ENCODE data around the gene STMN3. TPM values are rescaled to one million over a fixed set of nuclear protein-coding genes. Genes with fewer than 3 reads are reported as not detected.

The STMN3 gene
- total and polyA plus RNA-seq, 10 of the 15 experiments (the other 5 are each of a cell fraction or from before 2014, with no cell fraction given) = 0.09 to 3.6 (median 1.4) TPM; not detected in 1

DNA sequence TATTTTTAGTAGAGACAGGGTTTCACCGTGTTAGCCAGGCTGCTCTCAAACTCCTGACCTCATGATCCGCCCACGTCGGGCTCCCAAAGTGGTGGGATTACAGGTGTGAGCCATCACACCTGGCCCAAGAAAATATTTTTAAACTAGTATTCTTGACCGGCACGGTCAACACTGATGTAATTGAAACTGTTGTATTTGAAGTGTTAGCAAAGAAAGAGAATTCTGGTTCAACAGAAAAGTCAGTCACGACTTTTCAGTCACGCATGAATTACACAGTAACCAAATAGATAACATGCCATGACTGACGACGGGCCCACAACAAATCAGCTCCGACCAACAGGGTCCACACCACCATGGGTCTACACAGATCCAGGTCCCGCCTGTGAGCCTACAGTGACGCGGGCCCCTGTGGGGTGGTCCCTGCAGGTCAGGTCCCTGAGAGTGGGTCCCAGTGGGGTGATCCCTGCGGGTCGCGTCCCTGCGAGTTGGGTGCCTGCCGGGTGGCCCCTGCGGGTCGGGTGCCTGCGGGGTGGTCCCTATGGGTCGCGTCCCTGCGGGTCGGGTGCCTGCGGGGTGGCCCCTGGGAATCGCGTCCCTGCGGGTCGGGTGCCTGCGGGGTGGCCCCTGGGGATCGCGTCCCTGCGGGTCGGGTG, 27.3 kb downstream of the STMN3 start (continued):
- TF ChIP-seq, protein P1, sequence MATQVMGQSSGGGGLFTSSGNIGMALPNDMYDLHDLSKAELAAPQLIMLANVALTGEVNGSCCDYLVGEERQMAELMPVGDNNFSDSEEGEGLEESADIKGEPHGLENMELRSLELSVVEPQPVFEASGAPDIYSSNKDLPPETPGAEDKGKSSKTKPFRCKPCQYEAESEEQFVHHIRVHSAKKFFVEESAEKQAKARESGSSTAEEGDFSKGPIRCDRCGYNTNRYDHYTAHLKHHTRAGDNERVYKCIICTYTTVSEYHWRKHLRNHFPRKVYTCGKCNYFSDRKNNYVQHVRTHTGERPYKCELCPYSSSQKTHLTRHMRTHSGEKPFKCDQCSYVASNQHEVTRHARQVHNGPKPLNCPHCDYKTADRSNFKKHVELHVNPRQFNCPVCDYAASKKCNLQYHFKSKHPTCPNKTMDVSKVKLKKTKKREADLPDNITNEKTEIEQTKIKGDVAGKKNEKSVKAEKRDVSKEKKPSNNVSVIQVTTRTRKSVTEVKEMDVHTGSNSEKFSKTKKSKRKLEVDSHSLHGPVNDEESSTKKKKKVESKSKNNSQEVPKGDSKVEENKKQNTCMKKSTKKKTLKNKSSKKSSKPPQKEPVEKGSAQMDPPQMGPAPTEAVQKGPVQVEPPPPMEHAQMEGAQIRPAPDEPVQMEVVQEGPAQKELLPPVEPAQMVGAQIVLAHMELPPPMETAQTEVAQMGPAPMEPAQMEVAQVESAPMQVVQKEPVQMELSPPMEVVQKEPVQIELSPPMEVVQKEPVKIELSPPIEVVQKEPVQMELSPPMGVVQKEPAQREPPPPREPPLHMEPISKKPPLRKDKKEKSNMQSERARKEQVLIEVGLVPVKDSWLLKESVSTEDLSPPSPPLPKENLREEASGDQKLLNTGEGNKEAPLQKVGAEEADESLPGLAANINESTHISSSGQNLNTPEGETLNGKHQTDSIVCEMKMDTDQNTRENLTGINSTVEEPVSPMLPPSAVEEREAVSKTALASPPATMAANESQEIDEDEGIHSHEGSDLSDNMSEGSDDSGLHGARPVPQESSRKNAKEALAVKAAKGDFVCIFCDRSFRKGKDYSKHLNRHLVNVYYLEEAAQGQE (IDR thresholded peaks at IDR 0.05; ENCODE audit: low read depth, low read length) = no peak
- TF ChIP-seq NFXL1 (IDR thresholded peaks at IDR 0.05; ENCODE audit: borderline replicate concordance) (no peak), YY1 (IDR thresholded peaks at IDR 0.05; ENCODE audit: low read depth, low read length) (no peak), NFYB (IDR thresholded peaks at IDR 0.05; ENCODE audit: insufficient read depth, low read depth, low read length) (no peak), JUNB (IDR thresholded peaks at IDR 0.05) (peak; percentile 44; the same call in 1 of the 2 replicates), CBFB (IDR thresholded peaks at IDR 0.05; ENCODE audit: low read depth) (peak; percentile 70; the same call in 1 of the 2 replicates), KLF5 (IDR thresholded peaks at IDR 0.05; ENCODE audit: partially characterized antibody) (peak; percentile 60), SRF (IDR thresholded peaks at IDR 0.05; ENCODE audit: low read depth in 2 of 2, low read length in 2 of 2) (no peak), IKZF1 (conservative IDR thresholded peaks at IDR 0.05) (peak; percentile 54), SUPT20H (IDR thresholded peaks at IDR 0.05; ENCODE audit: borderline replicate concordance, control insufficient read depth, low read depth, low read length) (no peak), LARP7 (IDR thresholded peaks at IDR 0.05) (no peak), ZNF217 (IDR thresholded peaks at IDR 0.05) (no peak), TCF12 (IDR thresholded peaks at IDR 0.05; ENCODE audit: low read depth, low read length) (peak; percentile 77), NKRF (conservative IDR thresholded peaks at IDR 0.05) (no peak), IRF4 (IDR thresholded peaks at IDR 0.05; ENCODE audit: low read depth, low read length) (no peak), RELA (IDR thresholded peaks at IDR 0.05; ENCODE audit: borderline replicate concordance, partially characterized antibody) (no peak), YBX1 (IDR thresholded peaks at IDR 0.05) (no peak), SP1 (IDR thresholded peaks at IDR 0.05; ENCODE audit: low read depth, low read length) (peak; percentile 3), ZNF384 (IDR thresholded peaks at IDR 0.05; ENCODE audit: borderline replicate concordance, low read depth, low read length) (no peak), ZZZ3 (IDR thresholded peaks at IDR 0.05; ENCODE audit: control insufficient read depth, insufficient read length, low read depth) (no peak), HDGF (IDR thresholded peaks at IDR 0.05) (no peak), RUNX3 (IDR thresholded peaks at IDR 0.05; ENCODE audit: low read length) (peak; percentile 54; the same call in 1 of the 2 replicates)
